HAP-1 (cell line): Measurements from ENCODE around the gene C12orf60.

ENCODE experiments used
- DNase-seq, 2 experiments: peaks; one replicate each; pipeline ENCODE4 v3.0.0-alpha.2; 2016 to 2020; ENCODE audit warnings: low spot score in 2 of 2
- H3K27me3 ChIP-seq: fragments of 250-450 bp; sonication (Bioruptor Pico); 2 replicates; pipeline ENCODE4 v1.5.1; 2020; ENCODE audit warnings: low read depth, mild to moderate bottlenecking, moderate library complexity
- H3K36me3 ChIP-seq: fragments of 250-450 bp; sonication (Bioruptor Pico); replicated peaks from 2 replicates; pipeline ENCODE4 v1.5.1; 2020; ENCODE audit warnings: mild to moderate bottlenecking
- H3K4me1 ChIP-seq: fragments of 250-450 bp; sonication (Bioruptor Pico); 2 replicates; pipeline ENCODE4 v1.5.1; 2020; ENCODE audit warnings: mild to moderate bottlenecking
- H3K4me3 ChIP-seq: fragments of 250-450 bp; sonication (Bioruptor Pico); 2 replicates; pipeline ENCODE4 v1.5.1; 2020; ENCODE audit warnings: mild to moderate bottlenecking, moderate library complexity
- H3K9me3 ChIP-seq: fragments of 250-450 bp; sonication (Bioruptor Pico); 2 replicates; pipeline ENCODE4 v1.5.1; 2020; ENCODE audit warnings: mild to moderate bottlenecking, moderate library complexity
- in situ Hi-C: fragments of 300-500 bp; cut with MboI; formaldehyde crosslinking; loops from 3 replicates; pipeline ENCODE4 v1.14.3; 2020; ENCODE audit warnings: low sequenced_read_pairs, inconsistent platforms, mixed read lengths

The C12orf60 gene

DNA sequence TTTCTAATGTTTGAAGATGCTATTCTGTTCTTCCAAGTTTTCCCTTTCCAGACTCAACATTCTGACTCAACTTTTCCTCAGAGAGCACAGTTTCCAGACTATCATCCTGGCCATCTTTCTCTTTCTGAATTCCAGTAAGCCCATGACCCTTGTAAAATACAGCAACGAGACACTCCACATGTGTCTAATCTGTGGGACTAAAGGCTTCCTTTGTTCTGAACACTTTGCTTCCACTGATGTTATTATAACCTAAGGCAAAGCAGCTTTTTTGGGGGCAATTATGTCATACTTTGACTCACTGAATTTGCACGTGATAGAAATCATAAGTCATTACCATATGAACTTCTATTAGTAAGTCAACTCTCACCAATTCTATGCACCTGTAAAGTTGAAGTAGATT, 46.2 kb downstream of the C12orf60 start:
- no peak for DNase-seq
- in situ Hi-C loops: no loop called here
- Histone ChIP-seq H3K36me3 (no peaks in the 10 kb centered on the region), H3K27me3 (no peaks in the 10 kb centered on the region), H3K9me3 (no peaks in the 10 kb centered on the region), H3K4me1 (no peaks in the 10 kb centered on the region), H3K4me3 (no peak overlapping the region)

DNA sequence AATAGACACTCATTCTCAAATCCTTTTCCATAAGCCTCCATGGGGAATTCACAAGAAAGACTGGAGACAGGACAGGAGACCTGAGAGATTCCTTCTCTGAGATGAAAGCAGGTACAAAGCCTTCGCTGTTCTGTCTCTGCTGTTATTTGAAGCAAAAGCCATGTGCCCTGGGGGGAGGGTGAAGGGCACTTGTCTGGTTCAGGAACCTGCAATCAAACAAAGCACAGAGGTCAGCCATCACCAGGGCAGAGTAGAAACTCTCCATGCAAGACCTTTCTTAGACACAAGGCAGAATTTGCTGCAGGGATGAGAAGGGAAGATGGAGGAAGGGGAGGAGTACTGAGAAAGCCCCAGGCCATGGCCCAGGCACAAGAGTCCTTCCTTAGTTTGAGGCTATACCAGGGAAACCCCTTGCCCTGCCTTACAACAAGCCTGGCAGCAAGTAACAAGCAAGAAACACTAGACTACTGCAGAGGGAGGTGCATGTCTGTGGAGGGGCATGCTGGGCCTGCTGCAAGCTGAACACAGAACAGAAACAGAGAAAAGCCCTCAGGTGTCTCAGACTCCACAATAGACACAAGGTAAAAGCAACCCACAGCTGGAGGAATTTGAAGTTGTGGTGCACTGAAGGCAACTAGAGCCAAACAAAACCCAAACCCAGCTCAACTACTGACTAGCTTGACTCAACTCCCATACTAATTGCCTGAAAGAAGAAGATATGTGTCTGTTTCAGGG, 47.6 kb downstream of the C12orf60 start:
- H3K36me3 ChIP-seq: no peaks in the 10 kb centered on the region
- no peaks in the 10 kb centered on the region for H3K27me3 ChIP-seq
- no peaks in the 10 kb centered on the region for H3K9me3 ChIP-seq
- in situ Hi-C loops: no loop called here
- H3K4me3 ChIP-seq: no peak overlapping the region
- DNase-seq: no peak
- H3K4me1 ChIP-seq: no peaks in the 10 kb centered on the region

GRCh38 chr12:14852880-14853279, 49.4 kb downstream of the C12orf60 start:
- Histone ChIP-seq H3K4me3 (no peak overlapping the region), H3K27me3 (no peaks in the 10 kb centered on the region), H3K9me3 (no peaks in the 10 kb centered on the region), H3K4me1 (no peaks in the 10 kb centered on the region), H3K36me3 (no peaks in the 10 kb centered on the region)
- DNase-seq: no peak
- in situ Hi-C loops: no loop called here

GRCh38 chr12:14853961-14854360, 50.5 kb downstream of the C12orf60 start:
- 0 out of 2 replicates have a peak, but pooled peaks cover 3% of the 10 kb centered on the region for H3K27me3 ChIP-seq
- DNase-seq: peak; percentile 10 to 21

GRCh38 chr12:14854586-14855183, 51.2 kb downstream of the C12orf60 start:
- in situ Hi-C loops: no loop called here
- H3K27me3 ChIP-seq: 0 out of 2 replicates have a peak, but pooled peaks cover 3% of the 10 kb centered on the region
- no peak overlapping the region for H3K4me3 ChIP-seq
- DNase-seq: no peak
- H3K36me3 ChIP-seq: no peaks in the 10 kb centered on the region
- no peaks in the 10 kb centered on the region for H3K4me1 ChIP-seq
- H3K9me3 ChIP-seq: no peaks in the 10 kb centered on the region

More at GRCh38 chr12:14853961-14854360, 50.5 kb downstream of the C12orf60 start:
- Histone ChIP-seq H3K4me3 (no peak overlapping the region), H3K36me3 (no peaks in the 10 kb centered on the region), H3K9me3 (no peaks in the 10 kb centered on the region), H3K4me1 (no peaks in the 10 kb centered on the region)
- in situ Hi-C loops: no loop called here

- H3K27me3 ChIP-seq: 0 out of 2 replicates have a peak, but pooled peaks cover 3% of the 10 kb centered on the region
- H3K4me3 ChIP-seq: no peak overlapping the region
- no peaks in the 10 kb centered on the region for H3K9me3 ChIP-seq
- DNase-seq: no peak
- in situ Hi-C loops: no loop called here
- no peaks in the 10 kb centered on the region for H3K36me3 ChIP-seq
- H3K4me1 ChIP-seq: no peaks in the 10 kb centered on the region
Observed at GRCh38 chr12:14858513-14858912, 55.0 kb downstream of the C12orf60 start.

GRCh38 chr12:14860490-14860889, 57.0 kb downstream of the C12orf60 start:
- Histone ChIP-seq H3K36me3 (no peaks in the 10 kb centered on the region), H3K27me3 (0 out of 2 replicates have a peak, but pooled peaks cover 3% of the 10 kb centered on the region), H3K4me1 (no peaks in the 10 kb centered on the region), H3K9me3 (no peaks in the 10 kb centered on the region), H3K4me3 (no peak overlapping the region)
- DNase-seq: no peak
- in situ Hi-C loops: no loop called here

DNA sequence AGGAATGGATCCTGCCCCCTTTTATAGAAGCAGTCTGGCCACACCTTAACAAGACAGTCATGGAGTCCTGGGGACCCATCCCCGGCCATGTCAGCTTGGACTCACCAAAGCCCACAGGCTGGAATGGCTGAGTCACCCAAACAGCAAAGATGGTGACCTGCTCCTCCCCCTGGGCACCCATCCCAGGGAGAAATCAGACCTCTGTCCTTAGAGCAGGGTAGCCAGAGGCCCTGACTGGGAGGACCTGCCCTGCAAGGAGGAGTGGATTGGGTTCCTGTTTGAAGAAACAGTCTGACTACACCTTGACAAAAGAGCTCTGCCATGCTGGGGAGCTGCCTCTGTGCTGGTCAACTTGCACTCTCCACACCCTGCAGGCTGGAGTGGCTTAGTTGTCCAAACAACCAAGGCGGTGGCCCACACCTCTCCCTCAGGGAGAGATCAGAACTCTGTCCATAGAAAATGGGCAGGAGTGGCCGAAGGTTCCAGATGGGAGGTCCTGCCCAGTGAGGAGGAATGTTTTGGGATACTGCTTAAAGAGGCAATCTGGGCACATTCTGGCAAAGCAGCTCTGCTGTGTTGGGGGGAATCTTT, 65.5 kb downstream of the C12orf60 start:
- DNase-seq: no peak
- in situ Hi-C loops: no loop called here
- H3K27me3 ChIP-seq: no peaks in the 10 kb centered on the region

GRCh38 chr12:14871247-14871646, 67.8 kb downstream of the C12orf60 start:
- Histone ChIP-seq H3K4me1 (no peaks in the 10 kb centered on the region), H3K27me3 (no peaks in the 10 kb centered on the region), H3K9me3 (no peaks in the 10 kb centered on the region), H3K36me3 (no peaks in the 10 kb centered on the region), H3K4me3 (no peak overlapping the region)
- no peak for DNase-seq
- in situ Hi-C loops: no loop called here

More for the DNA sequence above, 65.5 kb downstream of the C12orf60 start:
- Histone ChIP-seq H3K4me1 (no peaks in the 10 kb centered on the region), H3K36me3 (no peaks in the 10 kb centered on the region), H3K4me3 (no peak overlapping the region), H3K9me3 (no peaks in the 10 kb centered on the region)

- in situ Hi-C loops: no loop called here
- no peak for DNase-seq
- Histone ChIP-seq H3K4me3 (no peak overlapping the region), H3K27me3 (no peaks in the 10 kb centered on the region), H3K4me1 (no peaks in the 10 kb centered on the region), H3K36me3 (no peaks in the 10 kb centered on the region), H3K9me3 (no peaks in the 10 kb centered on the region)
Observed at GRCh38 chr12:14871886-14872285, 68.4 kb downstream of the C12orf60 start.

DNA sequence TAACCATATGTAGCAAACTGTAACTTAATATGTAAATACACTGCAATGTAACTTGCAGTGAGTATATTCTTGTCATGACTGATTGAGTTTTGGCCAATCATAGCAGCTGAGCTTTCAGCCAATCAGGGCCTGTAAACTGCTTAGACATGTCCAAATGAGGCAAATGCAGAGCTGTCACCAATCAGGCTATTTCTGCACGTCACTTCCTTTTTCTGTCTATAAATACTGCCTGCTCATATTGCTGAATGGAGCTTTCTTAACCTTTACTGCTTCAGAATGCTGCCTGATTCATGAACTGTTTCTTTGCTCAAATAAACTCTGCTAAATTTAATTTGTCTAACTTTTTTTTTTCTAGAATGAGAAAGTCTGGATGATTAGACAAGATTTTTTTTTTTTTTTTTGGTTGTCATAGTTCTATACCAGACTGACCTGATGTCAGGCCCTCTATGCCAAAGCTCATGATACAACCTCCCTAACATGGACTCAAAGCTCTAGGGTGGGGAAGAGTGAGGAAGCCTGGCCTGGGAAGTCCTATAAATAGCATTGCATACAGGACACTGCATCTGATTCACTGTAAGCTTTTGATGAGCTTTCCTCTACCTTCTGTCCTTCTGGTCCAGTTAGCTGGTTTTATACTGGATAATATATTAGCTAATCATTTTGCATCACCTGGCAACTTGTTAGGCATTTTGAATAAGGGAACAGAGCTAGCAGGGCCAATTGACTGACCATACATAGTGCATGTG, 70.1 kb downstream of the C12orf60 start:
- DNase-seq: no peak
- H3K4me1 ChIP-seq: no peaks in the 10 kb centered on the region
- H3K9me3 ChIP-seq: no peaks in the 10 kb centered on the region
- no peaks in the 10 kb centered on the region for H3K27me3 ChIP-seq
- in situ Hi-C loops: no loop called here
- no peaks in the 10 kb centered on the region for H3K36me3 ChIP-seq
- H3K4me3 ChIP-seq: no peak overlapping the region
